ENCODE measurements around the gene EPC1. TPM values are rescaled to one million over a fixed set of nuclear protein-coding genes. Genes with fewer than 3 reads are reported as not detected.

Gene EPC1
- total and polyA plus RNA-seq, 9 of the 15 experiments (the other 6 are each of a cell fraction or from before 2014, with no cell fraction given): 7.0 to 43.6 (median 16.1) TPM

DNA sequence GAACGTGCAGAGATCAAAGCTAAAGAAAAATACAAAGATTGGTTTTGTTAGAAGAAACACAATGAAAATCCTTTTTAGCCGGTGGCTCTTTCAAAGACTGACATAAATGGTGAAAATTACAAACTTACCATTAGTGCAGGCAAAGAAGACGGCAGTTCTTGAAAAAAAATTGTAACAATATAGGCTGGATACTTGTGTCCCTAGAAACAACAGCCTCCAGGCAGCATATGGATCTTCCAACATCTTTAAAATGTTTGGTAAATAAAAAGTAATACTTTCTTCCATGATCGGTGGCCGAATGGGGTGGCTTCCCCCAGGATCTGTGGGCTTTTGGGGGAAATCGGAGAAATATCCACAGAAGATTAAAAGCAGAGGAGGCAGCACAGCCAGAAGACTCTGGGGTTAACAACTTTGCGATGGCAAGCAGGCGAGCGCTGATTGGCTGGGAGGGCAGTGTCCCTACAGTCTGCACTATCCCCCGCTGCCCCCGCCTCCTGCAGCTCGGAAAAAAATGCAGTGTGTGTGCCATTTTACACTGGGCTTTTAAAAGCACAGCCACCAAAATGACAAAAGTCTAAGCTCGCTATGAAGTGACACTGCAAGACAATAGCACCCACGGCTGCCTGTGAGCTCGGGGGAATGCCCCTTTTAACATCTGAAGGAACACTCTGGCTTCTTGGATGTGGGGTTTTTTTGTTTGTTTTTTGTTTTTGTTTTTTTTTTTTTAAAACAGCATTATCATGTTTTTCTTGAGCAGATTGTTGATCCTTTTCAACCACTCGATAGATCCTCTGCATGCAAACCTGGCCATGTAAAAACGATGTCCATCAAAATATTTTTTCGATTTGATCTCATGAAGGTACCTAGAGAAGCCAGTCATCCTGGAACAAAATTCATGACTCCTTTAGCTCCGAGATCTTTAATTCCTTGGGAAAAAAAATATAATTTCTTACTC is 31.7 kb upstream of the EPC1 start (continued):
- TF ChIP-seq ZNF274 (IDR thresholded peaks at IDR 0.05; ENCODE audit: borderline replicate concordance, low read depth, low read length): no peak
- TF ChIP-seq EGR1 (conservative IDR thresholded peaks at IDR 0.05): peak; percentile 49
- TF ChIP-seq, protein P1, sequence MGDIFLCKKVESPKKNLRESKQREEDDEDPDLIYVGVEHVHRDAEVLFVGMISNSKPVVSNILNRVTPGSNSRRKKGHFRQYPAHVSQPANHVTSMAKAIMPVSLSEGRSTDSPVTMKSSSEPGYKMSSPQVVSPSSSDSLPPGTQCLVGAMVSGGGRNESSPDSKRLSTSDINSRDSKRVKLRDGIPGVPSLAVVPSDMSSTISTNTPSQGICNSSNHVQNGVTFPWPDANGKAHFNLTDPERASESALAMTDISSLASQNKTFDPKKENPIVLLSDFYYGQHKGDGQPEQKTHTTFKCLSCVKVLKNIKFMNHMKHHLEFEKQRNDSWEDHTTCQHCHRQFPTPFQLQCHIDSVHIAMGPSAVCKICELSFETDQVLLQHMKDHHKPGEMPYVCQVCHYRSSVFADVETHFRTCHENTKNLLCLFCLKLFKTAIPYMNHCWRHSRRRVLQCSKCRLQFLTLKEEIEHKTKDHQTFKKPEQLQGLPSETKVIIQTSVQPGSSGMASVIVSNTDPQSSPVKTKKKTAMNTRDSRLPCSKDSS (IDR thresholded peaks at IDR 0.05; ENCODE audit: low read depth, partially characterized antibody): no peak
- no peak for TF ChIP-seq MTF1 (CRISPR knock-in tag; IDR thresholded peaks at IDR 0.05; ENCODE audit: borderline replicate concordance)
- TF ChIP-seq TFAP4 (CRISPR knock-in tag; IDR thresholded peaks at IDR 0.05; ENCODE audit: borderline replicate concordance): peak; percentile 13; the same call in 1 of the 2 replicates
- peak; percentile 64 for TF ChIP-seq TAF9B (IDR thresholded peaks at IDR 0.05; ENCODE audit: partially characterized antibody)
- TF ChIP-seq PTRF (tag; IDR thresholded peaks at IDR 0.05): no peak
- TF ChIP-seq ELF1 (tag; IDR thresholded peaks at IDR 0.05): no peak
- no peak for TF ChIP-seq STAG1 (CRISPR knock-in tag; IDR thresholded peaks at IDR 0.05; ENCODE audit: borderline replicate concordance)
- TF ChIP-seq, protein P2, sequence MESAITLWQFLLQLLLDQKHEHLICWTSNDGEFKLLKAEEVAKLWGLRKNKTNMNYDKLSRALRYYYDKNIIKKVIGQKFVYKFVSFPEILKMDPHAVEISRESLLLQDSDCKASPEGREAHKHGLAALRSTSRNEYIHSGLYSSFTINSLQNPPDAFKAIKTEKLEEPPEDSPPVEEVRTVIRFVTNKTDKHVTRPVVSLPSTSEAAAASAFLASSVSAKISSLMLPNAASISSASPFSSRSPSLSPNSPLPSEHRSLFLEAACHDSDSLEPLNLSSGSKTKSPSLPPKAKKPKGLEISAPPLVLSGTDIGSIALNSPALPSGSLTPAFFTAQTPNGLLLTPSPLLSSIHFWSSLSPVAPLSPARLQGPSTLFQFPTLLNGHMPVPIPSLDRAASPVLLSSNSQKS (CRISPR knock-in tag; IDR thresholded peaks at IDR 0.05): no peak
- no peak for TF ChIP-seq HNRNPUL1 (IDR thresholded peaks at IDR 0.05; ENCODE audit: low read length)
- TF ChIP-seq HES1 (IDR thresholded peaks at IDR 0.05; ENCODE audit: low read depth): 0 out of 2 replicates have a peak, but pooled peaks have one; percentile 16
- TF ChIP-seq SRF (CRISPR knock-in tag; IDR thresholded peaks at IDR 0.05): 0 out of 4 replicates have a peak, but pooled peaks of 1 of the 2 experiments have one; percentile 32
- no peak for TF ChIP-seq THRAP3 (IDR thresholded peaks at IDR 0.05; ENCODE audit: borderline replicate concordance)
- 0 out of 2 replicates have a peak, but pooled peaks have one; percentile 28 for TF ChIP-seq BACH1 (tag; IDR thresholded peaks at IDR 0.05)
- peak; percentile 32; the same call in 1 of the 2 replicates for TF ChIP-seq NFATC3 (IDR thresholded peaks at IDR 0.05)
- TF ChIP-seq SMAD4 (CRISPR knock-in tag; conservative IDR thresholded peaks at IDR 0.05): 0 out of 2 replicates have a peak, but pooled peaks have one; percentile 30
- no peak for TF ChIP-seq SREBF2 (CRISPR knock-in tag; IDR thresholded peaks at IDR 0.05)
- no peak for TF ChIP-seq NBN (IDR thresholded peaks at IDR 0.05; ENCODE audit: low read depth)
- no peak for TF ChIP-seq NR4A1 (CRISPR knock-in tag; IDR thresholded peaks at IDR 0.05)
- TF ChIP-seq NR4A1 (tag; IDR thresholded peaks at IDR 0.05): no peak
- no peak for TF ChIP-seq SIN3B (IDR thresholded peaks at IDR 0.05; ENCODE audit: low read depth)
- peak; percentile 11 for TF ChIP-seq MEIS2 (IDR thresholded peaks at IDR 0.05; ENCODE audit: partially characterized antibody)
- no peak for TF ChIP-seq FOXJ3 (CRISPR knock-in tag; IDR thresholded peaks at IDR 0.05)
- peak; percentile 57 for TF ChIP-seq NFE2 (IDR thresholded peaks at IDR 0.05; ENCODE audit: low read depth)
- TF ChIP-seq POLR2A (conservative IDR thresholded peaks at IDR 0.05): peak; percentile 83

Data from K562 (cell line).